GM13976 (cell line): ENCODE data around the gene SPEN.

Experiments used
- DNase-seq: peaks from one replicate; pipeline ENCODE4 v3.0.0; 2012; ENCODE audit warnings: low spot score
- in situ Hi-C: fragments of 300-500 bp; cut with MboI; formaldehyde crosslinking; loops from one replicate; pipeline ENCODE4 v1.12.0; 2022; ENCODE audit warnings: low sequenced_read_pairs, mixed read lengths, inconsistent platforms; ENCODE audit not compliant: unreplicated experiment
- TF ChIP-seq, protein P1 (sequence below): IDR thresholded peaks from 2 replicates; pipeline ENCODE4 v1.5.1; 2012; ENCODE audit warnings: borderline replicate concordance, mild to moderate bottlenecking; ENCODE audit not compliant: insufficient read depth; ENCODE audit errors: extremely low read depth, missing control alignments, control extremely low read depth

The SPEN gene

DNA sequence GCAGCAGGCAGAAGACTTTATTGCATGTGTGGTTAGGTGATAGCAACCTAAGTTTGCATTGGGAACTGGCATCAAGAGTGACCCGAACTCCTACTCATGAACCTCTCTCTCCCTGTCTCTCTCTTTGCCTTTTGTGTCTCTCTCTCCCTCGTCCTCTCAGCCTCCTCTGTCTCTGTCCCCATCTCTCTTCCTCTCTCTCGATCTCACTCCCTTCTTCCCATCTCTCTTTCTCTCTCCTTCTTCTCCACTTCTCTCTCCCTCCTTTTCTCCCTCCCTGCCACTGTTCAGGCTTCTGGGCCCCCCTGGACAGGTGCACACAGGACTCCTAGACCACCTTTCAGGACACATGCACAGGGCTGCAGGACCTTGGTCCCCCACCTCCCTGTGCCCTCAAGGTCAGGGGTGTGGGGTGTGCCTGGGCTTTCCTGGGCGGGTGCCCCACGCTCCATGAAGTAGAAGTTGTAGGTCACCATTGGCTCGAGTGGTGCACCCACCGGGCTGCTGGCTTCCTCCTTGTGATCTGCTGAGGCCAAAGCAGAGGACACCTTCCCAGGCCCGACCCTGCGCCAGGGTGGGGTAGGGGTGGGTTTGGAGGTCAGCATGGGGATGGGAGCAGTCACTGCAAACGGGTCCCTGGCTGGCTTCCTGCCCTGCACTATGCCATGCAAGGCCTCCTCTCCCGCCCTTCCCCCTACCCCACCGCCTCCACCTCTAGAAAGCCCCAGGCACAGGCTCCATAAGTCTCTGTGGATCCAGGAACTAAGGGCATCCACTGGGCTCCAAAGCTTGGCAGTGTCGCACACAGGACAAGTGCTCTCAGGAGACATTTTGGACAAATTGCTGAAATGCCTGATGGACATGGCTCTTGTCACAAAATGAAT is 141.6 kb downstream of the SPEN start:
- no peak for DNase-seq
- TF ChIP-seq, protein P1, sequence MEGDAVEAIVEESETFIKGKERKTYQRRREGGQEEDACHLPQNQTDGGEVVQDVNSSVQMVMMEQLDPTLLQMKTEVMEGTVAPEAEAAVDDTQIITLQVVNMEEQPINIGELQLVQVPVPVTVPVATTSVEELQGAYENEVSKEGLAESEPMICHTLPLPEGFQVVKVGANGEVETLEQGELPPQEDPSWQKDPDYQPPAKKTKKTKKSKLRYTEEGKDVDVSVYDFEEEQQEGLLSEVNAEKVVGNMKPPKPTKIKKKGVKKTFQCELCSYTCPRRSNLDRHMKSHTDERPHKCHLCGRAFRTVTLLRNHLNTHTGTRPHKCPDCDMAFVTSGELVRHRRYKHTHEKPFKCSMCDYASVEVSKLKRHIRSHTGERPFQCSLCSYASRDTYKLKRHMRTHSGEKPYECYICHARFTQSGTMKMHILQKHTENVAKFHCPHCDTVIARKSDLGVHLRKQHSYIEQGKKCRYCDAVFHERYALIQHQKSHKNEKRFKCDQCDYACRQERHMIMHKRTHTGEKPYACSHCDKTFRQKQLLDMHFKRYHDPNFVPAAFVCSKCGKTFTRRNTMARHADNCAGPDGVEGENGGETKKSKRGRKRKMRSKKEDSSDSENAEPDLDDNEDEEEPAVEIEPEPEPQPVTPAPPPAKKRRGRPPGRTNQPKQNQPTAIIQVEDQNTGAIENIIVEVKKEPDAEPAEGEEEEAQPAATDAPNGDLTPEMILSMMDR = no peak
- in situ Hi-C loops = loop anchor here (25.0 kb wide), 1 partner anchor 177 kb away; the partner anchor contains the start of gene UQCRHL

DNA sequence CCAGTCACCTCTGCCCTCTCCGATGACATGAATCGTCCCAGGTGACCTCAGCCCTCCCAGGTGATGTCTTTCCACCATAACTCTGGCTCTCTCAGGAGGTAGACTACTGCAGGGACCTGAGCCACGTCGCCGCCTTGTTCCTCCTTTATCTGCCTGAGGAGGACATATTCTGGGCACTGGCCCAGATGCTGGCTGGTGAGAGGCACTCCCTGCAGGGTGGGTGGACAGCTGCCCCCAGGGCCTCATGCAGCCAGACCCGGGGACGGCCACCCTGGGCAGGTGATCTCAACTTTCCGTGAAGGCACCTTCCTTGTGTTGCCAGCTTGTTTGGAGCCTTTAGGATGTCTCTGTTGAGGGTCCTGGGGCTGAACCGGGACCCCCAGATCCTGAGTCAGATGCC is 142.3 kb downstream of the SPEN start:
- DNase-seq = no peak
- TF ChIP-seq, protein P1 = no peak
- in situ Hi-C loops = loop anchor here (25.0 kb wide), 1 partner anchor 177 kb away; the partner anchor contains the start of gene UQCRHL
